ENCODE data around the gene STEAP1B. TPM values are rescaled to one million over a fixed set of nuclear protein-coding genes. Genes with fewer than 3 reads are reported as not detected.

The STEAP1B gene
- total RNA-seq, 1 experiment from 2014 or later, result 0.27 TPM

GRCh38 chr7:22419488-22419887, 80.5 kb downstream of the STEAP1B start:
- no peaks in the 10 kb centered on the region for H3K36me3 ChIP-seq (ENCODE audit: control insufficient read depth in 1 of 2, insufficient read depth in 2 of 2, low read length in 2 of 2)
- no peaks in the 10 kb centered on the region for H3K9me3 ChIP-seq (ENCODE audit: control insufficient read depth in 1 of 2, insufficient read depth in 1 of 2, low read depth in 1 of 2, low read length in 2 of 2)
- no peak overlapping the region for H3K27ac ChIP-seq (ENCODE audit: low read depth, low read length)
- TF ChIP-seq, protein P1, sequence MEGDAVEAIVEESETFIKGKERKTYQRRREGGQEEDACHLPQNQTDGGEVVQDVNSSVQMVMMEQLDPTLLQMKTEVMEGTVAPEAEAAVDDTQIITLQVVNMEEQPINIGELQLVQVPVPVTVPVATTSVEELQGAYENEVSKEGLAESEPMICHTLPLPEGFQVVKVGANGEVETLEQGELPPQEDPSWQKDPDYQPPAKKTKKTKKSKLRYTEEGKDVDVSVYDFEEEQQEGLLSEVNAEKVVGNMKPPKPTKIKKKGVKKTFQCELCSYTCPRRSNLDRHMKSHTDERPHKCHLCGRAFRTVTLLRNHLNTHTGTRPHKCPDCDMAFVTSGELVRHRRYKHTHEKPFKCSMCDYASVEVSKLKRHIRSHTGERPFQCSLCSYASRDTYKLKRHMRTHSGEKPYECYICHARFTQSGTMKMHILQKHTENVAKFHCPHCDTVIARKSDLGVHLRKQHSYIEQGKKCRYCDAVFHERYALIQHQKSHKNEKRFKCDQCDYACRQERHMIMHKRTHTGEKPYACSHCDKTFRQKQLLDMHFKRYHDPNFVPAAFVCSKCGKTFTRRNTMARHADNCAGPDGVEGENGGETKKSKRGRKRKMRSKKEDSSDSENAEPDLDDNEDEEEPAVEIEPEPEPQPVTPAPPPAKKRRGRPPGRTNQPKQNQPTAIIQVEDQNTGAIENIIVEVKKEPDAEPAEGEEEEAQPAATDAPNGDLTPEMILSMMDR (IDR thresholded peaks at IDR 0.05 in 2 of 3, conservative IDR thresholded peaks at IDR 0.05 in 1 of 3; ENCODE audit: borderline replicate concordance in 1 of 3, insufficient read depth in 1 of 3, low read depth in 2 of 3, low read length in 2 of 3), result no peak
- TF ChIP-seq RAD21 (IDR thresholded peaks at IDR 0.05; ENCODE audit: low read depth), result no peak
- TF ChIP-seq SIN3A (IDR thresholded peaks at IDR 0.05; ENCODE audit: low read depth), result no peak
- TF ChIP-seq ATF3 (IDR thresholded peaks at IDR 0.05), result no peak
- no peak for TF ChIP-seq EZH2 (IDR thresholded peaks at IDR 0.05)
- TF ChIP-seq CBX3 (IDR thresholded peaks at IDR 0.05; ENCODE audit: low read depth), result no peak
- no peak for TF ChIP-seq REST (IDR thresholded peaks at IDR 0.05; ENCODE audit: low read depth)
- TF ChIP-seq YY1 (IDR thresholded peaks at IDR 0.05; ENCODE audit: extremely low read depth, insufficient replicate concordance, low read depth, low read length), result no peak
- TF ChIP-seq TCF7L2 (IDR thresholded peaks at IDR 0.05; ENCODE audit: borderline replicate concordance, extremely low read depth, insufficient read depth, insufficient read length), result no peak
- no peak for TF ChIP-seq ZNF274 (IDR thresholded peaks at IDR 0.05; ENCODE audit: low read depth, low read length)
- no peak for TF ChIP-seq JUND (IDR thresholded peaks at IDR 0.05)
- no peak for TF ChIP-seq MAX (IDR thresholded peaks at IDR 0.05)
- TF ChIP-seq SP1 (IDR thresholded peaks at IDR 0.05; ENCODE audit: low read depth), result no peak
- no peak for TF ChIP-seq POLR2A (IDR thresholded peaks at IDR 0.05; ENCODE audit: borderline replicate concordance, extremely low read depth, insufficient read depth, insufficient read length)
- no peak overlapping the region for H3K9ac ChIP-seq (ENCODE audit: low read length)
- H3K79me2 ChIP-seq (ENCODE audit: insufficient read depth, low read length), result no peaks in the 10 kb centered on the region
- no peaks in the 10 kb centered on the region for H3K4me1 ChIP-seq (ENCODE audit: control insufficient read depth in 1 of 2, insufficient read depth in 2 of 2, low read length in 2 of 2)
- intact Hi-C loops (cut with micrococcal nuclease), result no loop called here
- no peak overlapping the region for H2AFZ ChIP-seq (ENCODE audit: low read depth, low read length, poor library complexity, severe bottlenecking)
- no peaks in the 10 kb centered on the region for H3K27me3 ChIP-seq (ENCODE audit: insufficient read depth, low read length)
- DNase-seq (ENCODE audit: low read depth, low spot score) (no peak), ATAC-seq (no peak)
- no TSS peak for BruUV-seq (replicated peaks)
- RAD21 ChIA-PET (ENCODE audit: low non-redundant PET in 1 of 2, low total read pairs in 2 of 2, uncharacterized antibody in 2 of 2, unreplicated experiment in 2 of 2), result no interaction called here
- CTCF ChIA-PET, result no interaction called here
- H3K4me2 ChIP-seq (ENCODE audit: low read length), result no peak overlapping the region
- no peak overlapping the region for H3K4me3 ChIP-seq (replicated peaks in 1 of 2; ENCODE audit: low read depth in 1 of 2, low read length in 2 of 2)
- no peaks in the 10 kb centered on the region for H4K20me1 ChIP-seq (ENCODE audit: insufficient read depth)
- no peaks in the 10 kb centered on the region for H3K9me2 ChIP-seq (ENCODE audit: insufficient read depth)
- POLR2A ChIA-PET, result no interaction called here

Measured in HCT116 (cell line).